Neuronal stem cell (in vitro differentiated cells): ENCODE measurements around the gene OR52N2.

Experiments used
- DNase-seq: peaks from one replicate; pipeline ENCODE4 v3.0.0-alpha.2; 2013; ENCODE audit warnings: low spot score
- H2AFZ ChIP-seq: one replicate; pipeline ENCODE4 v1.6.1; 2013; ENCODE audit warnings: mild to moderate bottlenecking, low read length, inconsistent platforms
- H2AK5ac ChIP-seq: 2 replicates; pipeline ENCODE4 v1.6.1; 2013; ENCODE audit warnings: low read depth, mild to moderate bottlenecking, inconsistent platforms, low read length, moderate library complexity, mixed read lengths
- H2BK120ac ChIP-seq: 2 replicates; pipeline ENCODE4 v1.6.1; 2013; ENCODE audit warnings: low read depth, mild to moderate bottlenecking, inconsistent platforms, low read length, moderate library complexity, mixed read lengths
- H2BK12ac ChIP-seq: one replicate; pipeline ENCODE4 v1.6.1; 2013; ENCODE audit warnings: low read length, inconsistent platforms
- H2BK15ac ChIP-seq: 2 replicates; pipeline ENCODE4 v1.6.1; 2013; ENCODE audit warnings: mild to moderate bottlenecking, low read length, inconsistent platforms, mixed read lengths
- H2BK5ac ChIP-seq: one replicate; pipeline ENCODE4 v1.6.1; 2013; ENCODE audit warnings: inconsistent platforms, mild to moderate bottlenecking, low read length, moderate library complexity
- H3K14ac ChIP-seq: one replicate; pipeline ENCODE4 v1.6.1; 2013; ENCODE audit warnings: low read length, inconsistent platforms
- H3K18ac ChIP-seq: 2 replicates; pipeline ENCODE4 v1.6.1; 2013; ENCODE audit warnings: low read length, inconsistent platforms
- H3K23ac ChIP-seq: 2 replicates; pipeline ENCODE4 v1.6.1; 2013; ENCODE audit warnings: low read depth, mild to moderate bottlenecking, mixed read lengths, low read length, inconsistent platforms; ENCODE audit not compliant: poor library complexity
- H3K27ac ChIP-seq: replicated peaks from 3 replicates; pipeline ENCODE4 v1.5.1; 2013; ENCODE audit warnings: low read length, inconsistent platforms
- H3K27me3 ChIP-seq, 3 experiments: 2 replicates each; pipeline ENCODE4 v1.6.1; 2013; ENCODE audit warnings: low read length in 3 of 3, mild to moderate bottlenecking in 2 of 3, inconsistent platforms in 1 of 3, low read depth in 1 of 3, mixed read lengths in 1 of 3, moderate library complexity in 1 of 3; ENCODE audit not compliant: control insufficient read depth in 3 of 3, insufficient read depth in 3 of 3
- H3K36me3 ChIP-seq, 2 donors: replicated peaks in 1 of 2; 2 replicates each; pipeline ENCODE4 v1.6.1; 2013; ENCODE audit warnings: low read length in 2 of 2; ENCODE audit not compliant: control insufficient read depth in 2 of 2, insufficient read depth in 2 of 2
- H3K4ac ChIP-seq: 2 replicates; pipeline ENCODE4 v1.6.1; 2013; ENCODE audit warnings: inconsistent platforms, mild to moderate bottlenecking, low read length, moderate library complexity
- H3K4me1 ChIP-seq, 2 donors: 1 replicate in 1 of 2; 2 replicates in 1 of 2; pipeline ENCODE4 v1.6.1; 2013; ENCODE audit warnings: low read length in 2 of 2, low read depth in 1 of 2; ENCODE audit not compliant: control insufficient read depth in 2 of 2, insufficient read depth in 1 of 2
- H3K4me2 ChIP-seq: one replicate; pipeline ENCODE4 v1.6.1; 2013; ENCODE audit warnings: mild to moderate bottlenecking, low read length, inconsistent platforms; ENCODE audit not compliant: insufficient read depth, poor library complexity, severe bottlenecking
- H3K4me3 ChIP-seq, 2 donors: 2 replicates each; pipeline ENCODE4 v1.5.1; 2013; ENCODE audit warnings: low read length in 2 of 2, mild to moderate bottlenecking in 2 of 2, inconsistent platforms in 1 of 2, moderate library complexity in 1 of 2
- H3K79me1 ChIP-seq: one replicate; pipeline ENCODE4 v1.6.1; 2013; ENCODE audit warnings: low read depth, mild to moderate bottlenecking, inconsistent platforms, low read length, moderate library complexity
- H3K9ac ChIP-seq: one replicate; pipeline ENCODE4 v1.6.1; 2013; ENCODE audit warnings: mild to moderate bottlenecking, low read depth, low read length, inconsistent platforms; ENCODE audit not compliant: poor library complexity
- H3K9me3 ChIP-seq, 2 donors: replicated peaks in 1 of 2; 2 replicates each; pipeline versions ENCODE3 to v1.6.1; 2013; ENCODE audit warnings: low read length in 2 of 2, mild to moderate bottlenecking in 2 of 2, inconsistent platforms in 1 of 2, low read depth in 1 of 2, mixed read lengths in 1 of 2, moderate library complexity in 1 of 2; ENCODE audit not compliant: control insufficient read depth in 2 of 2, insufficient read depth in 1 of 2
- H4K8ac ChIP-seq: one replicate; pipeline ENCODE4 v1.6.1; 2013; ENCODE audit warnings: low read depth, mild to moderate bottlenecking, inconsistent platforms, low read length, moderate library complexity
- H4K91ac ChIP-seq: one replicate; pipeline ENCODE4 v1.6.1; 2013; ENCODE audit warnings: low read length, low read depth, mild to moderate bottlenecking, inconsistent platforms; ENCODE audit not compliant: poor library complexity
- WGBS, 2 donors: extraction: QIAGEN DNeasy Blood & Tissue Kit; methylation state at CpG; one replicate each; pipeline ENCODE4 v1.1.7; 2013; ENCODE audit warnings: missing lambda C conversion rate in 2 of 2, mixed read lengths in 1 of 2; ENCODE audit not compliant: insufficient read length in 2 of 2, insufficient replicate concordance in 1 of 2; ENCODE audit errors: extremely low coverage in 2 of 2; 5-methylcytosine and 5-hydroxymethylcytosine counted together

The OR52N2 gene

DNA sequence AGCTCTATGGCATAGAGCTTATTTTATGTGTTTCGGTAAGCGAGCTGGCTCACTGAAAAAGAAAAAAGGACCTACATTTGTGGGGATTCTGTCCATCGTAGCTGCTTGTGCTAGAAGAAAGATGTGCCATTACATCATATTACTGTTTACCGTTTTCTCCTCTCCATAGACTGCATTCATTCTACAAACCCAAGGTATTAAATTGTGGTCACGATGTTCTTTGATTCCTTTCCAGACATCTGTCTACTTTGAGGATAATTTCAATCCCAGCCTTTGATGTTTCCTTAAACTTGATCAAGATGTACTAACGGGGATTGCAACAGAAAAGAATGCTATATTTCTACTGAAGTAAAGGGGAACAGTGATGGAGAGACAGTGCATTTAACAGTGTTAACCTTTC lies 12.2 kb upstream of the OR52N2 start:
- no peaks in the 10 kb centered on the region for H3K4me1 ChIP-seq
- H3K18ac ChIP-seq: no peak overlapping the region
- H2BK120ac ChIP-seq: no peak overlapping the region
- no peak overlapping the region for H2AFZ ChIP-seq
- H3K14ac ChIP-seq: no peak overlapping the region
- H3K27ac ChIP-seq: no peak overlapping the region
- WGBS, 2 donors: no CpG with 5 or more reads among the region's 6 CpGs
- no peak overlapping the region for H4K8ac ChIP-seq
- no peak overlapping the region for H3K4me3 ChIP-seq
- H2AK5ac ChIP-seq: no peak overlapping the region
- no peak overlapping the region for H4K91ac ChIP-seq
- no peaks in the 10 kb centered on the region for H3K27me3 ChIP-seq
- H3K9ac ChIP-seq: no peak overlapping the region
- H3K4ac ChIP-seq: no peak overlapping the region
- H3K36me3 ChIP-seq: no peaks in the 10 kb centered on the region
- H2BK5ac ChIP-seq: no peak overlapping the region
- H3K4me2 ChIP-seq: no peak overlapping the region
- DNase-seq: no peak
- no peaks in the 10 kb centered on the region for H3K79me1 ChIP-seq
- no peak overlapping the region for H3K23ac ChIP-seq
- no peak overlapping the region for H2BK12ac ChIP-seq
- no peaks in the 10 kb centered on the region for H3K9me3 ChIP-seq
- no peak overlapping the region for H2BK15ac ChIP-seq

- H4K91ac ChIP-seq: no peak overlapping the region
- no peak for DNase-seq
- H4K8ac ChIP-seq: no peak overlapping the region
- no peaks in the 10 kb centered on the region for H3K9me3 ChIP-seq
- no CpG with 5 or more reads among the region's 5 CpGs for WGBS, 2 donors
- H3K79me1 ChIP-seq: no peaks in the 10 kb centered on the region
- H2BK120ac ChIP-seq: no peak overlapping the region
- no peak overlapping the region for H3K4ac ChIP-seq
- H3K4me3 ChIP-seq: no peak overlapping the region
- H2BK5ac ChIP-seq: no peak overlapping the region
- H2BK12ac ChIP-seq: no peak overlapping the region
- no peak overlapping the region for H3K27ac ChIP-seq
- H3K23ac ChIP-seq: no peak overlapping the region
- no peak overlapping the region for H2AFZ ChIP-seq
- H2AK5ac ChIP-seq: no peak overlapping the region
- H3K18ac ChIP-seq: no peak overlapping the region
- no peak overlapping the region for H3K4me2 ChIP-seq
- no peak overlapping the region for H3K9ac ChIP-seq
- H3K14ac ChIP-seq: no peak overlapping the region
- H3K27me3 ChIP-seq: no peaks in the 10 kb centered on the region
- H2BK15ac ChIP-seq: no peak overlapping the region
- H3K36me3 ChIP-seq: no peaks in the 10 kb centered on the region
- peaks cover 0 to 3% of the 10 kb centered on the region in 2 donors for H3K4me1 ChIP-seq
Observed at GRCh38 chr11:5803982-5804381, 4.7 kb upstream of the OR52N2 start.

GRCh38 chr11:5807580-5807979 lies 1.1 kb upstream of the OR52N2 start:
- no CpG with 5 or more reads among the region's 10 CpGs for WGBS, 2 donors
- DNase-seq: no peak

DNA sequence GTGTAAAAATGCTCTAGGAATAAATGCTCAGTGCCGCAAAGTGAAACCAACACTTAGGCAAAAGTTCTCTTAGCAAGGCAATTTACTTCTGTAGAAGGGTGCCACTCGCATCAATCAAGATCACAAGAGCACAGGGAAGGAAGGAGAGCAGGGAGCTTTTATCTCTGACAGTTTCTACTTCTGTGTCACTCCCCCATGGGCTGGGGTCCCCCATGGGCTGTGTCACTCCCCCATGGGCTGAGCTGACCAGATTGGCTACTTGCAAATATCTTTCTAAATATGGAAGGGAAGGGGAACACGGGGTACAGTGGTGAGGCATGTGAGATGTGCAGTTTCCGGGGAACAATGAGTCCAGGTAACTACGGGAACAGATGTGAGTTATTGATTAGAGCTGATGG lies 397 bp downstream of the OR52N2 start:
- H2AK5ac ChIP-seq: no peak overlapping the region
- H3K18ac ChIP-seq: no peak overlapping the region
- WGBS, 2 donors: no CpG with 5 or more reads among the region's 5 CpGs
- H2BK12ac ChIP-seq: no peak overlapping the region
- H3K27me3 ChIP-seq: no peaks in the 10 kb centered on the region
- no peak overlapping the region for H3K23ac ChIP-seq
- peak overlapping the region; percentile 62 for H2AFZ ChIP-seq
- H3K9ac ChIP-seq: no peak overlapping the region
- H3K4me2 ChIP-seq: no peak overlapping the region
- no peak overlapping the region for H3K4ac ChIP-seq
- no peaks in the 10 kb centered on the region for H3K36me3 ChIP-seq
- H3K79me1 ChIP-seq: no peaks in the 10 kb centered on the region
- H3K27ac ChIP-seq: no peak overlapping the region
- no peak overlapping the region for H2BK120ac ChIP-seq
- DNase-seq: no peak
- no peak overlapping the region for H3K4me3 ChIP-seq
- no peak overlapping the region for H2BK15ac ChIP-seq
- H2BK5ac ChIP-seq: no peak overlapping the region
- H3K4me1 ChIP-seq: peaks cover 0 to 3% of the 10 kb centered on the region in 2 donors
- no peaks in the 10 kb centered on the region for H3K9me3 ChIP-seq
- no peak overlapping the region for H4K91ac ChIP-seq
- no peak overlapping the region for H3K14ac ChIP-seq
- H4K8ac ChIP-seq: no peak overlapping the region

More at GRCh38 chr11:5807580-5807979, 1.1 kb upstream of the OR52N2 start:
- Histone ChIP-seq H3K14ac (no peak overlapping the region), H4K91ac (no peak overlapping the region), H3K9me3 (no peaks in the 10 kb centered on the region), H2AFZ (no peak overlapping the region), H3K23ac (no peak overlapping the region), H4K8ac (no peak overlapping the region), H3K18ac (no peak overlapping the region), H2BK120ac (no peak overlapping the region), H2BK12ac (no peak overlapping the region), H3K9ac (no peak overlapping the region), H3K4me2 (no peak overlapping the region), H2AK5ac (no peak overlapping the region), H3K27ac (no peak overlapping the region), H3K4me3 (no peak overlapping the region), H3K4ac (no peak overlapping the region), H3K4me1 (peaks cover 0 to 3% of the 10 kb centered on the region in 2 donors), H2BK15ac (no peak overlapping the region), H3K27me3 (no peaks in the 10 kb centered on the region), H3K36me3 (no peaks in the 10 kb centered on the region), H2BK5ac (no peak overlapping the region), H3K79me1 (no peaks in the 10 kb centered on the region)
